ENCODE measurements around the gene URB1. TPM values are rescaled to one million over a fixed set of nuclear protein-coding genes. Genes with fewer than 3 reads are reported as not detected.

Gene URB1
- total RNA-seq, 4 donors from 2014 or later = 18.3 to 26.9 (median 20.7) TPM

GRCh38 chr21:32347351-32347750 is 45.5 kb downstream of the URB1 start:
- 94% methylated on average over 2 of the region's 12 CpGs; no CpG with 5 or more reads in 1 of the 2 donors for WGBS, 2 donors (ENCODE audit: low coverage in 1 of 2)
- ATAC-seq = no peak
- H3K36me3 ChIP-seq = peaks cover 0 to 100% of the 10 kb centered on the region in 2 donors

GRCh38 chr21:32346951-32347350 is 45.9 kb downstream of the URB1 start:
- Histone ChIP-seq H3K4me1 (no peaks in the 10 kb centered on the region), H3K4me3 (no peak overlapping the region), H3K27me3 (no peaks in the 10 kb centered on the region), H3K9me3 (peaks cover 0 to 8% (median 0%) of the 10 kb centered on the region in 3 donors), H3K27ac (no peak overlapping the region), H3K36me3 (peaks cover 0 to 100% of the 10 kb centered on the region in 2 donors)
- ATAC-seq = no peak
- WGBS, 2 donors (ENCODE audit: low coverage in 1 of 2) = 100% methylated on average over 2 of the region's 14 CpGs; no CpG with 5 or more reads in 1 of the 2 donors
- TF ChIP-seq POLR2AphosphoS5 (IDR thresholded peaks at IDR 0.05) (no peak), CTCF (IDR thresholded peaks at IDR 0.05) (no peak), POLR2A (IDR thresholded peaks at IDR 0.05) (no peak), EP300 (IDR thresholded peaks at IDR 0.05) (no peak)

More at GRCh38 chr21:32347351-32347750, 45.5 kb downstream of the URB1 start:
- peaks cover 0 to 8% (median 0%) of the 10 kb centered on the region in 3 donors for H3K9me3 ChIP-seq
- TF ChIP-seq EP300 (IDR thresholded peaks at IDR 0.05) (no peak), POLR2A (IDR thresholded peaks at IDR 0.05) (no peak), POLR2AphosphoS5 (IDR thresholded peaks at IDR 0.05) (no peak), CTCF (IDR thresholded peaks at IDR 0.05) (no peak)
- H3K27ac ChIP-seq = no peak overlapping the region
- H3K4me1 ChIP-seq = no peaks in the 10 kb centered on the region
- H3K27me3 ChIP-seq = no peaks in the 10 kb centered on the region
- no peak overlapping the region for H3K4me3 ChIP-seq

GRCh38 chr21:32340863-32341848 is 51.7 kb downstream of the URB1 start:
- no peak for TF ChIP-seq POLR2A (IDR thresholded peaks at IDR 0.05)
- TF ChIP-seq EP300 (IDR thresholded peaks at IDR 0.05) = no peak
- no peak for TF ChIP-seq CTCF (IDR thresholded peaks at IDR 0.05)
- TF ChIP-seq POLR2AphosphoS5 (IDR thresholded peaks at IDR 0.05) = no peak
- peaks cover 0 to 9% (median 0%) of the 10 kb centered on the region in 3 donors for H3K4me1 ChIP-seq
- peaks cover 0 to 8% (median 0%) of the 10 kb centered on the region in 3 donors for H3K9me3 ChIP-seq
- peaks cover 0 to 100% of the 10 kb centered on the region in 2 donors for H3K36me3 ChIP-seq
- no peaks in the 10 kb centered on the region for H3K27me3 ChIP-seq
- WGBS, 2 donors (ENCODE audit: low coverage in 1 of 2) = 83 to 86% methylated on average over 10 to 11 of the region's 12 CpGs
- no peak for ATAC-seq
- H3K27ac ChIP-seq = no peak overlapping the region
- no peak overlapping the region for H3K4me3 ChIP-seq

GRCh38 chr21:32338209-32338921 is 54.4 kb downstream of the URB1 start:
- Histone ChIP-seq H3K27ac (no peak overlapping the region), H3K9me3 (no peaks in the 10 kb centered on the region), H3K27me3 (no peaks in the 10 kb centered on the region), H3K36me3 (peaks cover 0 to 100% of the 10 kb centered on the region in 2 donors), H3K4me1 (peaks cover 0 to 9% (median 0%) of the 10 kb centered on the region in 3 donors), H3K4me3 (no peak overlapping the region)
- TF ChIP-seq POLR2AphosphoS5 (IDR thresholded peaks at IDR 0.05) (no peak), CTCF (IDR thresholded peaks at IDR 0.05) (no peak), POLR2A (IDR thresholded peaks at IDR 0.05) (no peak), EP300 (IDR thresholded peaks at IDR 0.05) (no peak)
- ATAC-seq = no peak
- WGBS, 2 donors (ENCODE audit: low coverage in 1 of 2) = 91 to 92% methylated on average over 17 to 23 of the region's 23 CpGs
